C1 segment of cervical spinal cord (tissue), 14 donors: ENCODE results near the gene MPHOSPH9.

ENCODE experiments used
- DNase-seq, 14 donors: peaks; one replicate each; lab custom pipeline; 2025; lab: John Stamatoyannopoulos, UW

MPHOSPH9 gene

GRCh38 chr12:123232807-123233504 is at the start of gene MPHOSPH9, which contains the start of gene MTRFR:
MPHOSPH9 (minus strand) TSS chr12:123233141; CDS start chr12:123230364, 2,777 bp downstream.
MTRFR (plus strand) TSS chr12:123233436; CDS start chr12:123253675, 20,239 bp downstream.
- peak; percentile 92 to 100 (median 99) for DNase-seq

DNA sequence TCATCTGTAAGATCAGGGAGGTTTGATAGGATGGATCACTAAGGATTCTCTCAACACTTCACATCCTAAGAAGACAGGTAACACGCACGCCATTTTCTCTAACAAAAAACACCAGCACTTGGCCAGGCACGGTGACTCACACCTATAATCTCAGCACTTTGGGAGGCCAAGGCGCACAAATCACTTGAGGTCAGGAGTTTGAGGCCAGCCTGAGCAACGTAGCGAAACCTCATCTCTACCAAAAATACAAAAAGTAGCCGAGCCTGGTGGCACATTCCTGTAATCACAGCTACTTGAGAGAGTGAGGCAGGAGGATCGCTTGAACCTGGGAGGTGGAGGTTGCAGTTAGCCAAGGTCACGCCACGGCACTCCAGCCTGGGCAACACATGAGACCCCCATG is 49.2 kb upstream of the MPHOSPH9 start:
- DNase-seq, result no peak

GRCh38 chr12:123280971-123281370 is 48.0 kb upstream of the MPHOSPH9 start:
- DNase-seq, result no peak

GRCh38 chr12:123278101-123278627 is 45.2 kb upstream of the MPHOSPH9 start:
- DNase-seq, result no peak

GRCh38 chr12:123273166-123273565 is 40.2 kb upstream of the MPHOSPH9 start:
- DNase-seq, result no peak

DNA sequence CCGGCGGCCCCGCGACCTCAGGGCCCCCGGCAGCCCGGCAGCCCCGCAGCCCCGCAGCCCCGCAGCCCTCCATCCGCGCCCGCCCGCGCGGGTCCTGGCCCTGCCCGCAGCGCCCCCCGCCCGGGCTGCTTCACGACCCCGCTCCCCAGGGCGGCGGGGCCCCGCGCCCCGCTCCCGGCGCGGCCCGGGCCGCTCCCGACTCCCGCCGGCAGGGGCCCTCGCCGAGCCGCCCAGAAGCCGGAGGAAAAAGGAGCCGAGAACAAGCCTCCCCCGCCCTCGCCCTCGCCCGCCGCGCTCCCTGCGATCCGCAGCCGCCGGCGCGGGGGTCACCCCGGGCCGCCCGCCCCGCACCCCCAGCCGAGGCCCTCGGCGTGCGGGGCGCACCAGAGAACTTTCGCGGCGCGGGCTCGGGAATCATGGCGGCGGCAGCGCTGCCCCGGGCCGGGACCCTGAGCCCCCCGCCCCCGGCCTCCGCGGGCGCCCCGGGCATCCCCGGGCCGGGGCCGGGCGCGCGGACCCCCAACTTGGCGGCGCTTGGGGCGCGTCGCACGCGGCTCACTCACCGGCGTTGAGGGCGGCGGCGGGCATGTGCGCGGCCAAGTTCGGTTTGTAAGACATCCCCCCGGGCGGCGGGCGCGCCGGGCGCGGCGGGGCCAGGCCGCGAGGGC is 38.2 kb upstream of the MPHOSPH9 start:
- peak in 10 of 14 donors; percentile 26 to 69 (median 41) for DNase-seq

GRCh38 chr12:123270214-123271000 is 37.5 kb upstream of the MPHOSPH9 start:
- DNase-seq, result peak in 10 of 14 donors; percentile 32 to 74 (median 42)

DNA sequence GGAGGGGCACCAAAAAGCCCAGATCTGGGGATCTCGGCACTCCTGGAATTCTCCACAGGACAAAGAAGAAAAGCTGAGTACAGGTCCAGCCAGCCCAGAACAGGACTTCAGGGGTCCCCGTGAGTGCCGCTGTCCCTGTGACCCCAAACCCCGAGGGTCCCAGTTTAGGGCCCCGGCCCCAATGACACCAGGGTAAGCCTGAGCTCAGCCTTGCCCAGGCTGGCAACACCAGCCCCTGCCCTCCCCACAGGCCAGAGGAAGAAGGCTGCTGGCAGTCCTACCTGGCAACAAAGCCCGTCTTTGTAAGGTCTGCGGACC is 36.9 kb upstream of the MPHOSPH9 start:
- peak in 2 of 14 donors; percentile 57 to 69 for DNase-seq

DNA sequence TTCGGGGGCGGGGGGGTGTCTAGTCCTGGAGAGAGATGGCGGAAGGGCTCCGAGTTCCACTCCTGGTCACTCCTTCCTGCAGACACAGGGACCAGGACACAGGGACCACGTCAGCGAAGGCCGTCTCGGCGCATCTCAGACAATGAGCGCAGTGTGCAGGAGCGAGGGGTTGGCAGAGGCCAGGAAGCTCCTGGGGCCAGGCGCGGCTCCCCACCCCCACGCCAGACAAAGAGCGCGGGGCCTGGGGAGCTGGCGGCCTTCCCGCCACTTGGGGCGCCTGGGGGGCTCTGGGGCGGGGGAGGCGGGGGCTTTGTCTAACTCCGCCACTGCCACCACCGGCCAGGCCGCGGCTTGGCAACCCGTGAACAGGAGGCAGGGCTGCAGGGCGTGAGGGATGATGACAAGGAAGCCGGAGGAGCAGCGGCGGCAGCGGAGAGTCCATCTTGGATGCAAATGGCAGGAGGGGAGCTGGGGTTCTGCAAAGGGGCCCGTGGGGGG is 36.5 kb upstream of the MPHOSPH9 start:
- DNase-seq, result peak in 13 of 14 donors; percentile 55 to 94 (median 86)

- peak in 8 of 14 donors; percentile 46 to 81 (median 72) for DNase-seq
Measured at GRCh38 chr12:123268850-123269249, 35.9 kb upstream of the MPHOSPH9 start.

- DNase-seq, result peak in 11 of 14 donors; percentile 53 to 87 (median 71)
Measured at GRCh38 chr12:123267991-123268843, 35.3 kb upstream of the MPHOSPH9 start.

GRCh38 chr12:123267335-123267920 is 34.5 kb upstream of the MPHOSPH9 start:
- DNase-seq, result peak in 2 of 14 donors; percentile 43 to 54

DNA sequence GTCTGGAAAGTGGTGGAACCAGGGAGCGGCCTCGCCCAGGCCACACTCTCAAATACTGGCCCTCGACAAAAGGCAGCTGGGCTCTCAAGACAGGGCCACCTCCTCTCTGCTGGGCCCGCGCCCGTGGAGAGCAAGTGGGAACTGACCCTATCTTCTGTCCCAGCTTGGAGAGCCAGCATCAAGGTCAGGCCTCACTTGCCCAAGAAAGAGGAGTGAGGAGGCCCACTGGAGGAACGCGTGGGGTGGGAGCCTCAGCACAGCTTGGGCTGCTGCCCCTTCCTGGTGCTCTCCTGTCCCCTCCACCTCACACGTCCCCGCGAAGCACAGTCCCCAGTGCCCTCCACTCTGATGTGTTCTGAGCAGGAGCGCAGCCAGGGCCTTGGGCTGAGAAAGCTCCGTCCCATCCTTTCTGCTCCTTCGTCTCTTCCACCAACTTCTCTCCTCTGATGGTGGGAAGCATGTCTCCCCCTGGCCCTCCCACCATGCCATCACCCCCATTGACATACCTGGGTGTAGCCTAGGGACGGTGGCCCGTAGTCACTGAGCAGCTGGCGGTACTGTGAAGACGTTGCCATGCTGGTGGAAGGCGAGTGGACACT is 33.8 kb upstream of the MPHOSPH9 start:
- DNase-seq, result no peak

DNA sequence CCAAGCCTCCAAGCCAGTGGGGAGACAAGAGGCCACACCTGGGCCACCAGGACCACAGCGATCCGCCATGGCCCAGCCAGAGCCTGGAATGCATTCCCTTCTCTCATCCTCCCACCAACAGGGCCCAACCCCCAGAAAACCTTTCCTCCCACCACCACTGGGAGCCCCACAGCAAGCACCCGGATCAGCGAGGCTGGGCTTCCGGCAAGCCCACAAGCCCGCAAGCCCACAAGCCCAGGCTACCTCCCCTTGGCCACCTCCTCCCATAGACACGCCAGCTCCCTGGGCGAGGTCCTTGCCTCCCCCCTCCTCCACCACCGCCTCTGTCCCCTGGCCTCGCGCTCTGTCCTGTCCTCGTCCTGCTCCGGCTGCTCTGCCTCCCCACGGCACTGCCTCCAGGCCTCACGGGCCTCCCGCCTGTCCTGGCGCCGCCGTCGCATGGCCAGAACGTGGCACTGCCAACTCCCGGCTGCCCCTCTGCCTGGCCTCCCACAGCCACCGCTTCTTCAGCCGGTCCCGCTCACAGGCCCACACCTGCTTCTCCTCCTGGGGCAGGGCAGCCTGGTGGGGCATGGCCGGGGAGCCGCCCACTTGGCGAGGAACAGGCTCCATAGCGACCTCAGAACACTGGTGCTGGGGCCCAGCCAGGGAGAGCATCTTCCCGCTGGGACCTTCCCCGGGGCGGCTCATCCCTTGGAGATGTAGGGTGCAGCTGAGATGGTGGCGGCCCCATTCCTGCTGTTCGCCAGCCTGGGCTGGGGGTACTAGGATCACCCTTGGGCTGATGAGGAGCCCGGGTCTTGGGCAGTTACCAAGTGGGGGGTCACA is 33.1 kb upstream of the MPHOSPH9 start:
- DNase-seq, result no peak

DNA sequence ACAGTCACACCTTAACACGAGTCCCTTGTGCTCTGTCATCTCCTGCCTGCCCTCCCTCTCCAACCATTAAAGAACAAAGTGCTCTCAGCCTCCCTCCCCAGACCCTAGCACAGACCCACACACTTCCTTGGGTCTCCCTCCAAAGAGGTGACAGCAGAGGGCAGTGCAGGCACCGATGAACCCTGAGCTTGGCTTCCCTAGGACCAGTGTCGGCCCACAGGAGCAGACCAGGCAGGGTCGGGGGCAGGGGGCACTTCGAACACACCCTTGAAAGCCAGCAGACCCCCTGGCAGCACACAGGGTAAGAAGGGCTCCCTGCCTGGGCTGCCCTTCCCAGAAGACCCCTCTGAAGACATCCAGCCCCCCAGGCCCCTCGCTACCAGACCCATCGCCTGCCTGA is 31.7 kb upstream of the MPHOSPH9 start:
- DNase-seq, result peak in 3 of 14 donors; percentile 2 to 35 (median 8)

DNA sequence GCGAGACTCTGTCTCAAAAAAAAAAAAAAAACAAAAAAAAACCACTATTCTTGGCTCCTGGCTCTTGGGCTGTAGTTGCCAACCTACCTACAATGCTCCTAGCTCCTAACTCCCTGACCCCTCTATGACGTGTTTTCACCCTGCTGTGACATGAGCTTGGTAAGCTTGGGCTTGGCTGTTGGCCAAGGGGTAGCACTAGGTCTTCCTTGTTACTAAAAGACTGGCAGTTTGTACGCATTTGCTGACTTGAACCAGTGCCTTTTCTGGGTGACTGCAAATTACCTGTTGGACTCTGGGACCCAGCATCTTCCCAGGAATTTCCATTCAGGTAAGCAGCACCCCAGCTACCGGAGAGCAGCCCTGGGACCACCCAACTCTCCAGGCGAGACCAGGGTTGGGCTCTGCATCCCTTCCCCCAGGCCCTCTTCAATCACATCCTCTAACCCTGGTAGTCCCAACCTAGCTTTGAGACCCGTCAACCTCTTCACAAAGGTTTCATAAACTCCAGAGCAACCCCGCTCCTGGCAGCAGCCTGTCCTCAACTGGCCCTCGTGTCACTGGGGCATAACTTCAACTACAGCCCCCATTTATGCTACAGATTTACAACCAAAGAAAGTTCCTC is 30.4 kb upstream of the MPHOSPH9 start:
- DNase-seq, result no peak

GRCh38 chr12:123261196-123261595 is 28.3 kb upstream of the MPHOSPH9 start:
- DNase-seq, result no peak

DNA sequence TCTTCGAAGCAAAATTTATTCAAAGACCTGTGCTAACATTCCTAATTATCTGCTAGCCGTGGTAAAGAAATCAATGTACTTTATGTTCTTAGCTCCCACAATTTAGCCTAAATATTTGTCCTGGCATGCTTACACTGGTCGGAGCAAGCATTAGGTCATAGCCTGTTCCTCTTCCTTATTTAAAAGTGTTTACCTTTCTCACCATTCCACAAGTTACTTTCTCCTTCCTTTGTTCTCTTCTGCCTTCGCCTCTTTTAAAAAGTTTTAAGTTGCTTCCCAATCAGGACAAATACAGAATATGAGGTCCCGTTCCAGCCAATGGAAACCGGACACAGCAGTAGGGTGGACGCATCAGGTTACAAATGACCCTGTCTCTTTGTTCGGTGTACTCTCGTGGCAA is 27.1 kb upstream of the MPHOSPH9 start:
- DNase-seq, result no peak

GRCh38 chr12:123258593-123258992 is 25.7 kb upstream of the MPHOSPH9 start:
- DNase-seq, result no peak
